Breast epithelium (tissue), 3 donors: ENCODE data around the gene DLX6.

Experiments
- POLR2A ChIP-seq: fragments of 450-650 bp; IDR thresholded peaks from one replicate; pipeline ENCODE4 v1.6.1; 2016; ENCODE audit warnings: antibody characterized with exemption, mild to moderate bottlenecking, moderate library complexity
- TF ChIP-seq, protein P1 (sequence below), 3 donors: fragments of 450-650 bp; IDR thresholded peaks; one replicate each; pipeline ENCODE4 v1.5.1; 2016 to 2017; ENCODE audit warnings: antibody characterized with exemption in 3 of 3, mild to moderate bottlenecking in 3 of 3, moderate library complexity in 3 of 3

DNA sequence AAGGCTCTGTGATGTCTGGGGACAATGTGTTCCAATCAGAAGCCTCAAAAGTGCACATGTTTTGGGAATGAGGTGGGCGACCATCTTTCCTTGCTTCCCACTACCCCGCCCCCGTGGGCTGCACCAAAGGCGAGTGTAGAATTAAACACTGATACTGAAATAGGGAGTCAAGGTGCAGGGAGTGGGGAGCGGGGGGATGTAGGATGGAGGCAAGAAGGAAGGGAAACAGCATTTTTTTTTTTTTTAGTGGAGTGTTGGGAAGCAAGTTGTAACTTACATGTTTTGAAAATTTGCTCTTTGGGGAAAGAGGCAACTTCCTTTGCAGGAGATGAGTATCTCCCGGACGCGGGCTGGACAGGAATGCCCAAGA is 19.8 kb downstream of the DLX6 start:
- TF ChIP-seq, protein P1, sequence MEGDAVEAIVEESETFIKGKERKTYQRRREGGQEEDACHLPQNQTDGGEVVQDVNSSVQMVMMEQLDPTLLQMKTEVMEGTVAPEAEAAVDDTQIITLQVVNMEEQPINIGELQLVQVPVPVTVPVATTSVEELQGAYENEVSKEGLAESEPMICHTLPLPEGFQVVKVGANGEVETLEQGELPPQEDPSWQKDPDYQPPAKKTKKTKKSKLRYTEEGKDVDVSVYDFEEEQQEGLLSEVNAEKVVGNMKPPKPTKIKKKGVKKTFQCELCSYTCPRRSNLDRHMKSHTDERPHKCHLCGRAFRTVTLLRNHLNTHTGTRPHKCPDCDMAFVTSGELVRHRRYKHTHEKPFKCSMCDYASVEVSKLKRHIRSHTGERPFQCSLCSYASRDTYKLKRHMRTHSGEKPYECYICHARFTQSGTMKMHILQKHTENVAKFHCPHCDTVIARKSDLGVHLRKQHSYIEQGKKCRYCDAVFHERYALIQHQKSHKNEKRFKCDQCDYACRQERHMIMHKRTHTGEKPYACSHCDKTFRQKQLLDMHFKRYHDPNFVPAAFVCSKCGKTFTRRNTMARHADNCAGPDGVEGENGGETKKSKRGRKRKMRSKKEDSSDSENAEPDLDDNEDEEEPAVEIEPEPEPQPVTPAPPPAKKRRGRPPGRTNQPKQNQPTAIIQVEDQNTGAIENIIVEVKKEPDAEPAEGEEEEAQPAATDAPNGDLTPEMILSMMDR (IDR thresholded peaks at IDR 0.05) = no peak
- no peak for TF ChIP-seq POLR2A
